ENCODE measurements around the gene C11orf65. TPM values are rescaled to one million over a fixed set of nuclear protein-coding genes. Genes with fewer than 3 reads are reported as not detected.

Gene C11orf65
- total RNA-seq, 4 donors from 2014 or later: 1.5 TPM; not detected in 3

- TF ChIP-seq CTCF (IDR thresholded peaks at IDR 0.05; ENCODE audit: low read depth): no peak
Observed at GRCh38 chr11:108394744-108395284, 72.5 kb downstream of the C11orf65 start.

- TF ChIP-seq CTCF (IDR thresholded peaks at IDR 0.05; ENCODE audit: low read depth): no peak
Observed at GRCh38 chr11:108393046-108393445, 74.3 kb downstream of the C11orf65 start.

GRCh38 chr11:108392353-108392752 lies 75.0 kb downstream of the C11orf65 start:
- TF ChIP-seq CTCF (IDR thresholded peaks at IDR 0.05; ENCODE audit: low read depth): no peak

- no peak for TF ChIP-seq CTCF (IDR thresholded peaks at IDR 0.05; ENCODE audit: low read depth)
Observed at GRCh38 chr11:108388576-108388975, 78.8 kb downstream of the C11orf65 start.

GRCh38 chr11:108370990-108371389 lies 96.3 kb downstream of the C11orf65 start:
- TF ChIP-seq CTCF (IDR thresholded peaks at IDR 0.05; ENCODE audit: low read depth): no peak

GRCh38 chr11:108370315-108370714 lies 97.0 kb downstream of the C11orf65 start:
- no peak for TF ChIP-seq CTCF (IDR thresholded peaks at IDR 0.05; ENCODE audit: low read depth)

- no peak for TF ChIP-seq CTCF (IDR thresholded peaks at IDR 0.05; ENCODE audit: low read depth)
Observed at GRCh38 chr11:108369064-108369463, 98.3 kb downstream of the C11orf65 start.

Measured in subcutaneous adipose tissue (tissue), 4 donors.